IPS-NIHi7 (cell line): Measurements from ENCODE around the gene ESRRG.
A peak's percentile ranks its signal among the peaks of the same experiment; 100 is the strongest.
"Not testable (repeated sequence)": the region's sequence is repeated elsewhere in the genome, so short reads cannot be mapped to it uniquely, and the experiment has no call there.

Source experiments
- DNase-seq: peaks from one replicate; pipeline ENCODE4 v3.0.0; 2012; ENCODE audit warnings: mixed read lengths; ENCODE audit errors: extremely low spot score

ESRRG gene

GRCh38 chr1:216704065-216704464, 19.2 kb downstream of the ESRRG start:
- DNase-seq, result not testable (repeated sequence)

GRCh38 chr1:216702170-216702569, 21.1 kb downstream of the ESRRG start:
- DNase-seq, result no peak

GRCh38 chr1:216700779-216701178, 22.4 kb downstream of the ESRRG start:
- DNase-seq, result no peak

GRCh38 chr1:216691710-216692109, 31.5 kb downstream of the ESRRG start:
- DNase-seq, result no peak

GRCh38 chr1:216690603-216691002, 32.6 kb downstream of the ESRRG start:
- DNase-seq, result no peak

GRCh38 chr1:216688127-216688657, 35.0 kb downstream of the ESRRG start:
- DNase-seq, result no peak

GRCh38 chr1:216686860-216687766, 36.1 kb downstream of the ESRRG start:
- DNase-seq, result peak; percentile 22

GRCh38 chr1:216682752-216683151, 40.5 kb downstream of the ESRRG start:
- no peak for DNase-seq

GRCh38 chr1:216679108-216679507, 44.1 kb downstream of the ESRRG start:
- no peak for DNase-seq

GRCh38 chr1:216670118-216670883, 52.9 kb downstream of the ESRRG start:
- no peak for DNase-seq

- no peak for DNase-seq
Measured at GRCh38 chr1:216666441-216666840, 56.8 kb downstream of the ESRRG start.

GRCh38 chr1:216665856-216666255, 57.4 kb downstream of the ESRRG start:
- DNase-seq, result no peak

- no peak for DNase-seq
Measured at GRCh38 chr1:216665406-216665805, 57.8 kb downstream of the ESRRG start.

GRCh38 chr1:216662681-216663080, 60.5 kb downstream of the ESRRG start:
- no peak for DNase-seq

GRCh38 chr1:216660561-216660960, 62.7 kb downstream of the ESRRG start:
- no peak for DNase-seq

- no peak for DNase-seq
Measured at GRCh38 chr1:216653001-216653400, 70.2 kb downstream of the ESRRG start.

GRCh38 chr1:216651826-216652418, 71.3 kb downstream of the ESRRG start:
- no peak for DNase-seq

- no peak for DNase-seq
Measured at GRCh38 chr1:216643176-216643575, 80.1 kb downstream of the ESRRG start.

- DNase-seq, result no peak
Measured at GRCh38 chr1:216641669-216642460, 81.4 kb downstream of the ESRRG start.

- no peak for DNase-seq
Measured at GRCh38 chr1:216640100-216640499, 83.1 kb downstream of the ESRRG start.

GRCh38 chr1:216632980-216633379, 90.2 kb downstream of the ESRRG start:
- DNase-seq, result no peak
